ENCODE data around the gene FBLN7. TPM values are rescaled to one million over a fixed set of nuclear protein-coding genes. Genes with fewer than 3 reads are reported as not detected.

The FBLN7 gene
- total RNA-seq, 1 experiment from 2014 or later, result not detected

- no peak for DNase-seq (ENCODE audit: low spot score)
Observed at GRCh38 chr2:112230371-112230770, 92.2 kb downstream of the FBLN7 start.

Other genes starting within 250 kb of the FBLN7 start
- 0.25 and 0.62 TPM in 2 replicates for gene MERTK, start 239.8 kb upstream of the FBLN7 start, total RNA-seq (2014; rRNA removed; shearing (Covaris generic))
- gene TMEM87B, start 83.1 kb upstream of the FBLN7 start, total RNA-seq (2014; rRNA removed; shearing (Covaris generic)), result 9.3 and 20.2 TPM in 2 replicates
- 5.6 and 8.5 TPM in 2 replicates for gene ZC3H8, start 116.7 kb downstream of the FBLN7 start, total RNA-seq (2014; rRNA removed; shearing (Covaris generic))
- gene ZC3H6, start 137.2 kb downstream of the FBLN7 start, total RNA-seq (2014; rRNA removed; shearing (Covaris generic)), result 0.92 and 5.0 TPM in 2 replicates